ENCODE results near the gene BBS2. TPM values are rescaled to one million over a fixed set of nuclear protein-coding genes. Genes with fewer than 3 reads are reported as not detected.

BBS2 gene
- total and polyA plus RNA-seq, 2 of the 13 experiments (the other 11 are each of a cell fraction or from before 2014, with no cell fraction given) = 59.7 to 68.3 TPM

DNA sequence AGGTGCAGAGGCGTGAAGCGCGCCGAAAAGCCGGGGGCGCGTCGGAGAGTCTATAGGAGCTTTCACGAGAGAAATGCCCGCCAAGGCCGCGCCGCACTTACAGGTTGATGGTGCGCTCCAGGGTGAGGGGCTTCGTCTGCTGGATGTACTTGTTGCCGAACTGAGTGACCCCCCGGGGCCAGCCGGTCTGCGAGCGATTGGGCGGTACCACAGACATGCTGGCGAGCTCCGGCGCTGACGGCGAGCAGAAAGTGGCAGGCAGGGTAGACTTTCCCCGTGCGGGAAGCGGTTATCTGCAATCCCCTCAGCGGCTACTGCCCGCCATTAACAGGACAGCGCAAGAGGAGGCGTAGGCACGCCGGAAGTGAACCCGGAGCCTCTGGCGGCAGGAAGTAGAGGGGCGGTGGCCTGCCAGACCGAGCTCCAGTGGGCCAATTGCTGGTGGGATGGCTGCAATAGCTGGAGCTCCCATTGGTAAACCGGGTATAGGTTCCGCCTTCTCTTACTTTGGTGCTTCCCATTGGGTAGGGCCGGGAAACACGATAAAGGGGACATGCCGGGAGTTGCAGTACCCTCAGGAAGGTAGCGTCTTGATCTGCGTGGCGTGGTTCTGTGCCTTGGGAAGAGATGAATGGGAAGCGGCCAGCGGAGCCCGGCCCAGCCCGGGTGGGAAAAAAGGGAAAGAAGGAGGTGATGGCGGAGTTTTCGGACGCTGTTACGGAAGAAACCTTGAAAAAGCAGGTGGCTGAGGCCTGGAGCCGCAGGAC, 68.7 kb downstream of the BBS2 start, which contains the start of the genes NUDT21 and OGFOD1 (continued):
- TF ChIP-seq HNRNPUL1 (IDR thresholded peaks at IDR 0.05; ENCODE audit: low read depth, low read length) (no peak), BORCS8-MEF2B (CRISPR knock-in tag; IDR thresholded peaks at IDR 0.05) (peak; percentile 59), ZNF570 (CRISPR knock-in tag; IDR thresholded peaks at IDR 0.05; ENCODE audit: borderline replicate concordance) (no peak), TEAD3 (CRISPR knock-in tag; optimal IDR thresholded peaks at IDR 0.05; ENCODE audit: borderline replicate concordance) (no peak), RARG (CRISPR knock-in tag; IDR thresholded peaks at IDR 0.05; ENCODE audit: low read depth) (0 out of 2 replicates have a peak, but pooled peaks have one; percentile 3), ZFP82 (CRISPR knock-in tag; IDR thresholded peaks at IDR 0.05; ENCODE audit: borderline replicate concordance) (peak; percentile 91; the same call in 1 of the 2 replicates), TRIM24 (CRISPR knock-in tag; IDR thresholded peaks at IDR 0.05) (no peak), NFATC3 (CRISPR knock-in tag; IDR thresholded peaks at IDR 0.05) (no peak), ZFP62 (CRISPR knock-in tag; IDR thresholded peaks at IDR 0.05) (no peak; the same call in 1 of the 2 replicates), ZNF101 (CRISPR knock-in tag; IDR thresholded peaks at IDR 0.05; ENCODE audit: borderline replicate concordance, low read depth) (no peak), BCL6 (CRISPR knock-in tag; IDR thresholded peaks at IDR 0.05) (no peak), KDM5A (IDR thresholded peaks at IDR 0.05; ENCODE audit: borderline replicate concordance, low read length) (peak; percentile 82)
- TF ChIP-seq, protein P1, sequence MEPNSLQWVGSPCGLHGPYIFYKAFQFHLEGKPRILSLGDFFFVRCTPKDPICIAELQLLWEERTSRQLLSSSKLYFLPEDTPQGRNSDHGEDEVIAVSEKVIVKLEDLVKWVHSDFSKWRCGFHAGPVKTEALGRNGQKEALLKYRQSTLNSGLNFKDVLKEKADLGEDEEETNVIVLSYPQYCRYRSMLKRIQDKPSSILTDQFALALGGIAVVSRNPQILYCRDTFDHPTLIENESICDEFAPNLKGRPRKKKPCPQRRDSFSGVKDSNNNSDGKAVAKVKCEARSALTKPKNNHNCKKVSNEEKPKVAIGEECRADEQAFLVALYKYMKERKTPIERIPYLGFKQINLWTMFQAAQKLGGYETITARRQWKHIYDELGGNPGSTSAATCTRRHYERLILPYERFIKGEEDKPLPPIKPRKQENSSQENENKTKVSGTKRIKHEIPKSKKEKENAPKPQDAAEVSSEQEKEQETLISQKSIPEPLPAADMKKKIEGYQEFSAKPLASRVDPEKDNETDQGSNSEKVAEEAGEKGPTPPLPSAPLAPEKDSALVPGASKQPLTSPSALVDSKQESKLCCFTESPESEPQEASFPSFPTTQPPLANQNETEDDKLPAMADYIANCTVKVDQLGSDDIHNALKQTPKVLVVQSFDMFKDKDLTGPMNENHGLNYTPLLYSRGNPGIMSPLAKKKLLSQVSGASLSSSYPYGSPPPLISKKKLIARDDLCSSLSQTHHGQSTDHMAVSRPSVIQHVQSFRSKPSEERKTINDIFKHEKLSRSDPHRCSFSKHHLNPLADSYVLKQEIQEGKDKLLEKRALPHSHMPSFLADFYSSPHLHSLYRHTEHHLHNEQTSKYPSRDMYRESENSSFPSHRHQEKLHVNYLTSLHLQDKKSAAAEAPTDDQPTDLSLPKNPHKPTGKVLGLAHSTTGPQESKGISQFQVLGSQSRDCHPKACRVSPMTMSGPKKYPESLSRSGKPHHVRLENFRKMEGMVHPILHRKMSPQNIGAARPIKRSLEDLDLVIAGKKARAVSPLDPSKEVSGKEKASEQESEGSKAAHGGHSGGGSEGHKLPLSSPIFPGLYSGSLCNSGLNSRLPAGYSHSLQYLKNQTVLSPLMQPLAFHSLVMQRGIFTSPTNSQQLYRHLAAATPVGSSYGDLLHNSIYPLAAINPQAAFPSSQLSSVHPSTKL (CRISPR knock-in tag; IDR thresholded peaks at IDR 0.05) = no peak; the same call in 1 of the 2 replicates
- TF ChIP-seq, protein P2, sequence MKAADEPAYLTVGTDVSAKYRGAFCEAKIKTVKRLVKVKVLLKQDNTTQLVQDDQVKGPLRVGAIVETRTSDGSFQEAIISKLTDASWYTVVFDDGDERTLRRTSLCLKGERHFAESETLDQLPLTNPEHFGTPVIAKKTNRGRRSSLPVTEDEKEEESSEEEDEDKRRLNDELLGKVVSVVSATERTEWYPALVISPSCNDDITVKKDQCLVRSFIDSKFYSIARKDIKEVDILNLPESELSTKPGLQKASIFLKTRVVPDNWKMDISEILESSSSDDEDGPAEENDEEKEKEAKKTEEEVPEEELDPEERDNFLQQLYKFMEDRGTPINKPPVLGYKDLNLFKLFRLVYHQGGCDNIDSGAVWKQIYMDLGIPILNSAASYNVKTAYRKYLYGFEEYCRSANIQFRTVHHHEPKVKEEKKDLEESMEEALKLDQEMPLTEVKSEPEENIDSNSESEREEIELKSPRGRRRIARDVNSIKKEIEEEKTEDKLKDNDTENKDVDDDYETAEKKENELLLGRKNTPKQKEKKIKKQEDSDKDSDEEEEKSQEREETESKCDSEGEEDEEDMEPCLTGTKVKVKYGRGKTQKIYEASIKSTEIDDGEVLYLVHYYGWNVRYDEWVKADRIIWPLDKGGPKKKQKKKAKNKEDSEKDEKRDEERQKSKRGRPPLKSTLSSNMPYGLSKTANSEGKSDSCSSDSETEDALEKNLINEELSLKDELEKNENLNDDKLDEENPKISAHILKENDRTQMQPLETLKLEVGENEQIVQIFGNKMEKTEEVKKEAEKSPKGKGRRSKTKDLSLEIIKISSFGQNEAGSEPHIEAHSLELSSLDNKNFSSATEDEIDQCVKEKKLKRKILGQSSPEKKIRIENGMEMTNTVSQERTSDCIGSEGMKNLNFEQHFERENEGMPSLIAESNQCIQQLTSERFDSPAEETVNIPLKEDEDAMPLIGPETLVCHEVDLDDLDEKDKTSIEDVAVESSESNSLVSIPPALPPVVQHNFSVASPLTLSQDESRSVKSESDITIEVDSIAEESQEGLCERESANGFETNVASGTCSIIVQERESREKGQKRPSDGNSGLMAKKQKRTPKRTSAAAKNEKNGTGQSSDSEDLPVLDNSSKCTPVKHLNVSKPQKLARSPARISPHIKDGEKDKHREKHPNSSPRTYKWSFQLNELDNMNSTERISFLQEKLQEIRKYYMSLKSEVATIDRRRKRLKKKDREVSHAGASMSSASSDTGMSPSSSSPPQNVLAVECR (CRISPR knock-in tag; IDR thresholded peaks at IDR 0.05; ENCODE audit: borderline replicate concordance) = peak; percentile 95
- TF ChIP-seq, protein P3, sequence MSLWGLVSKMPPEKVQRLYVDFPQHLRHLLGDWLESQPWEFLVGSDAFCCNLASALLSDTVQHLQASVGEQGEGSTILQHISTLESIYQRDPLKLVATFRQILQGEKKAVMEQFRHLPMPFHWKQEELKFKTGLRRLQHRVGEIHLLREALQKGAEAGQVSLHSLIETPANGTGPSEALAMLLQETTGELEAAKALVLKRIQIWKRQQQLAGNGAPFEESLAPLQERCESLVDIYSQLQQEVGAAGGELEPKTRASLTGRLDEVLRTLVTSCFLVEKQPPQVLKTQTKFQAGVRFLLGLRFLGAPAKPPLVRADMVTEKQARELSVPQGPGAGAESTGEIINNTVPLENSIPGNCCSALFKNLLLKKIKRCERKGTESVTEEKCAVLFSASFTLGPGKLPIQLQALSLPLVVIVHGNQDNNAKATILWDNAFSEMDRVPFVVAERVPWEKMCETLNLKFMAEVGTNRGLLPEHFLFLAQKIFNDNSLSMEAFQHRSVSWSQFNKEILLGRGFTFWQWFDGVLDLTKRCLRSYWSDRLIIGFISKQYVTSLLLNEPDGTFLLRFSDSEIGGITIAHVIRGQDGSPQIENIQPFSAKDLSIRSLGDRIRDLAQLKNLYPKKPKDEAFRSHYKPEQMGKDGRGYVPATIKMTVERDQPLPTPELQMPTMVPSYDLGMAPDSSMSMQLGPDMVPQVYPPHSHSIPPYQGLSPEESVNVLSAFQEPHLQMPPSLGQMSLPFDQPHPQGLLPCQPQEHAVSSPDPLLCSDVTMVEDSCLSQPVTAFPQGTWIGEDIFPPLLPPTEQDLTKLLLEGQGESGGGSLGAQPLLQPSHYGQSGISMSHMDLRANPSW (CRISPR knock-in tag; IDR thresholded peaks at IDR 0.05; ENCODE audit: borderline replicate concordance) = no peak

Measured in HepG2 (cell line).